NCI-H146 (cell line): Measurements from ENCODE around the gene DLG5.
A peak's percentile ranks its signal among the peaks of the same experiment; 100 is the strongest.

Source experiments
- DNase-seq: peaks from one replicate; lab custom pipeline; 2025; lab: John Stamatoyannopoulos, UW

Gene DLG5

DNA sequence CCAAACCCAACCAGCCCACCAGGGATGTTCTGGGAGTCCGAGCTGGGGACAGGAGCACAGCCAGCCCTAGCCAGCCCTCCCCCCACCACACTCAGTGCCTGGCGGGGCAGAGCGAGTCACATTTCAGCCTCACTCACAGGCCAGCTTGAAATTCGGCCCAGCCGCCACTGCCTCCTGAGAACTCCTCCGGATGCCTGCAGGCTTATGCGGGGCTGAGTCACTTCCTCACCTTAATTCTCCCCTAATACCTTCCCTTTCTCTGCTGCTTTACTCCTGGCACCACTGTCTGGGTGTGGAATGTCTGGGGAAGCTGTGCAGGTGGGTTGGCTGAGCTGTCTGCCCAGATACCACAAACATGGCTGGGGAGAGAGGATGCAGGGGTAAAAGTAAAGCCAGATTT, 22.6 kb upstream of the DLG5 start:
- DNase-seq, result no peak

DNA sequence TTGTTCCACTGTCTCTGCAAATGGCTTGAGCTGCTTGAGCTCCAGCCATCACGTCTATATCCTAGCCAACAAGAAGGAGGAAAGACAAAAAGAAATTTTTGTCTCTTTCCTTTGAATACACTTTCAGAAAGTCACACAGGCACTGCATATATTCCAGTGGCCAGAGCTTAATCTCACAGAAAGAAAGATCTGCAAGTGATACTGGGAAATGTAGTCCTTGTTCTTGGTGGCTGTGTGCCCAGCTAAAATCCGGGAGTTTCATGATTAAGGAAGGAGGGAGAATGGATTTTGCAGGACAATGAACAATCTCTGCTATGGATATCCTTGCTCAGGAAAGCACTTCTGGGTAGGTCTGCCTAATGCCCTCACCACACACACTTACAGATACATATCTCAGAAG, 19.5 kb upstream of the DLG5 start:
- DNase-seq, result no peak

DNA sequence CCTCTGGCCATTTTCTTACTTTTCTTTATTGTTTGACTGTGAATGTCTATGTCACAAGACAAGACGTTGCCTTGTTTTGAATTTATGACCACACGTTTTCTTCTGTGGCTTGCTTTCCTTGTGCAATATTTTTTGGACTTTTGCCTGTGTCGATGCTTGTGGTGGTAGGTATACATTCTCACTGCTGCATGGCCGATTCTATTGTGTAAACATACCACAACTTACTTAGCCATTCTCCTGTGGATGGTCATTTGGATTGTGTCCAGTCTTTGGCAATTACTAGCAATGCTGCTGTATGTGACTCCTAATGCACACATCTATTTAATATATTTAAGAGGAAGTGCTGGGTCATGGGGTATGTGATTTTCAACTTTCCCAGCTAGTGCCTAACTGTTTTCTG, 18.0 kb upstream of the DLG5 start:
- no peak for DNase-seq

DNA sequence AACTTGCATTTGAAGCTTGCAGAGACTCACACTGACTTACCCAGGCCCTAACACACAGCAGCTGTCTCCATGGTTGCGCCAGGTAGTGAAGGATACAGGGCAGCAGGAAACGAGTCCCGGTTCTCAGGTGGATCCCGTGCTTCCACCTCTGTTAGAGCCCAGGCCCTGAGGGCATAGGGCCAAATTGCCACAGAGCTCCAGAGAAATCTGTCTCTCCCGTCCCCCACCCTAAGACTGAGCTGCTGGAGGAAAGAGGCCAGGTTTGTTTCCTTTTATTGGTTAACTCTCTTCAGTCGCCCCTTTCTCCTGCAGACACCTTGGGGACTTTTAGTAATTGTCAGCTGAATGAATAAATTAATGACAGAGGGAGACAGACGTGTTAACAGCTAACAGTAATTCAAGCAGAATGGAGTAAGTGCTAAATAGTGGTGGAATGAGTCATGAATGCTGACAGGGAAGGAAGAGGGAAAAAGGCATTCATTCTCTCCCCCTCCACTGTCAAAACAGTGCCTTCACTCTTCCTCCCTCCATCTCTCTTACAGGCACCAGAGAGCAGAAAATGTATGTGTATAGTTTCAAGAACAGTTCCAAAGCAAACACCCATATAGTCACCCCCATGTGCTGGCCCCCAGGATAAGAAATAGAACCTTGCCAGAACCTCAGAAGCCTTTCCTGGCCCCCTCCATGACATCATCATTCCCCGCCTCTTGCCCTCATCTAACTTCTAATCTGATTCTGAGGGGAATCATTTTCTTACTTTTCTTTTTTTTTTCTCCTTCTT, 16.8 kb upstream of the DLG5 start:
- DNase-seq, result peak; percentile 71

DNA sequence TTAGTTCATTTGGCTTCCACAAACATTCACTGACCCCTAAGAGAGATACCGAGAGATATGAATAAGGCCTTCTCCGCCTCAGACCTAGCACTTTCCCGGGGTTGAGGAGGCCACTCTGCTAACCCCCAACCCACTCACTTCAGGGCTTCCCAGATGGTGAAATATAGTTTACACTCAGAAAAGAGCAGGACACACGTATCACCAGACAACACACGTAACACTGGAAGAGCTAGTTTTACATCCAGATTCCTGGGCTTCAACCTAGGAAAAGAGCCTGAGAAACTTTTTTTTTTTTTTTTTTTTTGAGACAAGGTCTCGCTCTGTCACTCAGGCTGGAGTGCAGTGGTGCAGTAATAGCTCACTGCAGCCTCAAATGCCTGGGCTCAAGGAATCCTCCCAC, 15.2 kb upstream of the DLG5 start:
- no peak for DNase-seq

DNA sequence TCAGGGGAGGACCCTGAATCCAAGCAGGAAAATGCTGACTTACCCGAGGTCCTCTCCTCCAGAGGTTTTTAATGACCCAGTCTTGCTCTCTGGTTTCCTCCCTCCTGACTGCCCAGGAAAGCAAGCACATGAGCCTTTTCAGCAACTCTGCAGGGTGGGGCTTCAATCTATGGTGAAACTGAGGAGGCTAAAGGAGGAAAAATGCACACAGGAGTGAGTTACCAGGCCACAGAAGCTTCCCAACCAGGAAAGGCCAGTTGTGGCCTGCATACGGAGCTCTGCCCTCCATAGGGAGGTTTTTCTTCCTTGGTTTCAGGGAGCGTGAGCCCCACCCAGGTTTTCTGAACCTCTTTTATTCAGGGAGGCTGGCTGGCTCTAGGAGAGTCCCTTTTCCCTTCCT, 14.1 kb upstream of the DLG5 start:
- DNase-seq, result no peak

DNA sequence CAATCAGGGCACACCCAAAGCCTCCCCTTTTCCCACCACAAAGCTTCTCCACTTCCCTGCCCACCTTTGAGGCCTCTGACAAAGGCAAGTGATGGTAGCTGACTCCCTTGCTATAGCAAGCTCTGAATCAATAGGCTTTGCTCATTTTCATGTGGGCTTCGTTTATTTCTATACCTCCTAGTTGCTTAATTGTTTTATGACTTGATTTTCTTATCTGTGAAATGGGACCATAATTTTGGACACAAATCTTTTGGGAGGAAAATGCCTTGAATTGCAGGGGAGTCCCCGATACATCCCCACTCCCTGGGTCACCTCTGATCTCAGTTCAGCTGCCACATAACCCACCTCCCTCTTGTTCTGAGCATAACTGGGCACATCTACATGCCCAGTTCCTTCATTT, 13.7 kb upstream of the DLG5 start:
- no peak for DNase-seq

DNA sequence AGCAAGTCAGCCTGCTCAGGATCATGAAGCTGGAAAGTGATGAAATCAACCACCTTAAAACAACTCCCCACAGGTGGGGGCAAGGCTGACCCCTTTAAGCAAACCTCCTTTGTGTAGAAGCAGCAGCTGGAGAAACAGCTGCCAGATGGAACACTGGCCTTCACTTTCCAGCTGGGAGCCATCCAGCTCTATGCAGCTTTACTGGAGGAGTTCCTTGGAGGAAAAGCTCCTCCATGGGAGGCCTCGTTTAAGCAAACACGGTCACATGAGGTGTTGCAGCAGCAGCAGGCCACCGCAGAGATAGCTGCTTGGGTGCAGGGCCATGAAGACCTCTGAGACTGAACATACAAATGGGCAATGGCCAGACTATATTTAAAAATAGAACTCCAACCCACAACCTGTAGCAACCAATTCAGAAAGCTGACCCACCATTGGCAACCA, 13.0 kb upstream of the DLG5 start:
- peak; percentile 79 for DNase-seq

DNA sequence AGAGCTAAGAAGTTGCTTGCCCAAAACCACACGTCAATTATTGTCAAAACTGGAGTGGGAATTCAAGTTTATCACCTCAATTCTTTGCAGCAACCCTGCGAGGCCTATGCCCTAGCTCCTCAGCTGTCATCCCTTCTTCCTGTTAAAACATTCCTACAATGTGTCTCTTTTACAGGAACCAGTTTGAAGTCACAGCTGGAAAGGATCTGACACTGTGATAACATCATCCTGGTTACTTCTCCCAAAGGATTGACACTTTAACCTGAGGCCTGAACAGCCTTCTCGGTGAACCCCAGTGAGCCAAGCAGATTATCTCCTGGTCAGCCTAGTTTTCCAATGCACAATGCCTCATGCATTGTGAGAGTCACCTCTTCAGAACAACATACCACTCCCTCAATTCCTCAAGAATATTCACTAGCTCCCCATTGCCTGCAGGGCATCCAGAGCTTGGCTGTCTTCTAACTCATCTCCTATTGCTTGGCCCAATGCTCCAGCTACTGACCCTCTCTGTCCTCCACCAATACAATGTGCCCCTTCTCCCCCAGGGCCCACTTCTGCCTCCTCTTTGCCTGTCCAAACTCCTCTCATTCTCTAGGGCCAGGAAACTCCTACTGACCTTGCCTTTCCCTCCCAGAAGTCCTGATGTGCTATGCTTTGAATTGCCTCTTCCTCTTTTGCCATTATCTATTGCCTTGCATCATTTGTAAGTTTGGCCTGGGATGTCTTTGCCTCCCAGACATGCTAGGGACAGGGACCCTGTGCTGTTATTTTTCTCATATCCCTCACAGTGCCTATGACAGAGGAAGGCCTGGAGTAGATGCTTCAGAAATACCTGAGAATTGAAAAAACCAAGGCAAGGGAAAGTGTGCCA, 10.4 kb upstream of the DLG5 start:
- no peak for DNase-seq

DNA sequence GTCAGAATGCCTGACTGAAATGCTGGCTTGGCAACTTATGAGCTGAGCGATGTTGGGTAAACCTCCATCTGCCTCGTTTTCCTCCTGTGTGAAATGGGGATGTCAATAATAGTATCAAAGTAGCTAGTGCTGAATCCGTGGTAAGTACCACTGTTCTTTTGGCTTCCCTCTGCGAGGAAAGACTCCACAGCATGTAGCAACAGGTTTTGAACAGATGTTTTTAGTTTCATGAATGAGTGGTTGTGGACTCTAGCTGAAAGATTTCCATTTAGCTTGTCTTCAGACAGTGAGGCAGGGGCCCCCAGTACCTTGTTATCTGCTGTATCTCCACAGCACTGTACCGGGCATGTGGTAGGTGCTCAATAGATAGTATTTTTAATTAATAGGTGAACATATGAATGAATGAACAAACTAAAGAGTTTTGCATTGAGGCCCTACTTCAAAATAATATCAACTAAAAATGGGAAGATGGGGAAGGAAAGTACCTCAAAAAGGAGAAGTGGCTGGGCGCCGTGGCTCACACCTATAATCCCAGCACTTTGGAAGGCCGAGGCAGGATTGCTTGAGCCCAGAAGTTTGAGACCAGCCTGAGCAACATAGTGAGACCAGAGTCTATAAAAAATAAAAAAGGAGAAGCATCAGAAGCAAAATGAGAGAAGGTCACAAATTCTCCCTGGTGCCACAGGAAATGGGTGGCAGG, 5.6 kb upstream of the DLG5 start:
- DNase-seq, result no peak

DNA sequence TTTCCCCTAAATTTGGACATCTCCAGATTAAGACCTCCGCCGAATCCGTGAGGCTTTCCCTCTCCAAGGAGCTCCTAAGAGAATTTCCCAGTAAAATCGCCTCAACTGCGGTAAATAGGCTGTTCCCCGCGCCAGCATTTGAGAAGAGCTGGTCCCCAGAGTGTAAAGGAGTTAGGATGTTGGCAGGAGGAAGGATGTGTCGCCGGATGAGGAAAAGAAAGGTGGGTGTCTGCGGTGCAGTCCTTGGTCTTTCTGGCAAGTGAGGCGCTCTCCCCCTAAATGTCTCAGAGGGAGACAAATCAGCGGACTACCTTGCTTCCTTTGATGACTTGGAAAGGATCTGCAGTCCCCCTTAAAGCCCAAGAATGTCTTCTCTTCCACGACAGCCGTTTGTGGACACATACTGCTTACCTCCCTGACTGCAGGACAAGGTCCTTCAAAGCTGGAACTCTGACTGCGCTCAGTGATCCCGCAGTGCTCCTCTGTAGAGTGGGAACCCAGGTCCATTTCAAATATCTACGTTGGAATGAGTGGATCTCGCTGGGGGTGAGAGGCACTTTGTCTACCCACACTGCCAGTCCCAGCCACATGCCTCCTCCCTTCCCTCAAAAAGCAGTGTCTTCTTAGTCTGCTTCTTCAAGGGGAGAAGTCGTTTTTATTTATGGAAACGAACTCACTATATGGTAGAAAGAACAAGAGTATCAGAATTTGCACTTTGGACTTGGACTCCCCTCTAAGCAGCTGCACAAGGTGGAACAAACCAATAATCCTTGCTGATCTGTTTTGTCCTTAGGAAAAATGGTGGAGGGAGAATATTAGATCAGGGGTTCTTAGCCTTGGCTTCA, 1.1 kb upstream of the DLG5 start:
- DNase-seq, result peak; percentile 27

DNA sequence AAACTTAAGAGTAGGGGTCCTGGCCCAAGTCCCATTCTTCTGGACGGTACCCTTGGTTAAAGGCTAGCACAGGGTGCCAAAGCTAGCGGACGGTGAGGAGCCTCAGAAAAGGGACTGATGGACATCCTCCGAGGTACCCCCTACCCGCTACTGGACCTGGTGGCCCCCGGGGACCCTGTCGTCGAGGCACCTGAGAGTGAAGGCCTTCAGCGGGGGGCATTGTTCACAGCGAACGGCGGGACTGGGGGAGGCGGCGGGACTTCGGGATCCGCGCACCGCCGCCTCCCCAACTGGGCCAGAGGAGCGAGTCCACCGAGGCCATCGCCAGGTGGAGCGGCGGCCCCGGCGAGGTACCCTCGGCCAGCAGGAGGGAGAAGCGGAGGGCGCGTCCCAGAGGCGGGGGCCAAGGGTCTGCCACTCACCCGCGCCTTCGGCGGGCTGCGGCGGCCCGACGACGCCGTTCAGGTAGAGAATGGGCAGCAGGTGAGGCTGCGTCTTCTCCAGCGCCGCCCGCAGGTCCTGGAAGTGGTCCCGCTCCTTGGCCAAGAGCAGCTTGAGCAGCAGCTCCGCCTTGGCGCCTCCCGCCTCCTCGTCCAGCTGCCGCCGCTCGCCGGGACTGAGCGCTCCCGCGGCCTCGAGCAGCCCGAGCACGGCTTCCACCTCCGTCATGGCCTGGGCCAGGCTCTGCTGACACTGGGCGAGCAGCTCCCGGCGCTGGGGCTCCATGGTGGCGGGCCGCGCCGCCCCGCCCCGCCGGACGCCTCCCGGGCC, 575 bp downstream of the DLG5 start:
- DNase-seq, result peak; percentile 61

DNA sequence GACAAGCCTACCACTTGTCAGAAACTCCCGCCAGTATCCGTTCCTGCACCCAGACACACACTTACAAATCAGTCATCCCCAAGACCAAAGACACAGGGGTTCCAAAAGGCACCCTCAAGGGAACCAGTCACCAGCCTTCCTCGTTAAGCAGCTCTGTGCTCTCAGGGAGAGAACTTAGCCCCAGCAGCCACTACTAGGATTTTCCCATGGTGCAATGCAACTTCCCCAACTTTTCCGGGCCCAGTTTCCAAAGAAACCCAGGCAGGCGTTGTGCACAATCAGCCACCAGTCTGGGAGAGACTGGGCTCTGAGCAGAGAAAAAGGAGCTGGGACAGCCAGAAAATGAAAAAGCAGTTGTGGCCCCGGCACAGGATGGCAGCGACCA, 1.2 kb downstream of the DLG5 start:
- DNase-seq, result peak; percentile 16

DNA sequence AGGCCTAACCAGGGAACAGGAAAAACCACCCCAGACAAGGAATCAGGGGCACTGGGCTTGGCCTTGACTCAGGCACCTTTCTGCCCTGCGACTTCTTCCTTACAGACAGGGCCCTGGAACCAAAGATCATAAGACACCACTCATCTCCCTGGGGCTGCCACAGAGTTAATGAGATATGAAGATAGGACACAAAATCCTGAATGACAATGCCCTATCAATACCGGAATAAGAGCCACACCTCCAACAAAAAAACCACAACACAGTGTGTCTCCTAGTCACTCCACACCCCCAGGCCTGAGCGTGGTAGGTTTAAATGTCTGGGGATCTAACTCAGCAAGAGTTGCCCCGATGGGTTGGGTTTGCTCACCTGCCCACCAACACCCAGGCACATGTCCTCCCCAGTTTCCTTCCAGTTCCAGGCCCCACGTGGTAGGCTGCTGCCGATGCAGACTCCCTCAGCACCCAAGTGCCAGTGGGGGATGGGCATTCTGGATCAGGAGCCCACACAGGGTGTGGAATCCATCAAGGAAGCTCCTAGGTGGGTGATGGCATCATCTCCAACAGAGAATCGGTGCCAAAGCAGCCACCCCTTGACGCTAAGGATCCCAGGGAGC, 3.9 kb downstream of the DLG5 start:
- DNase-seq, result no peak

DNA sequence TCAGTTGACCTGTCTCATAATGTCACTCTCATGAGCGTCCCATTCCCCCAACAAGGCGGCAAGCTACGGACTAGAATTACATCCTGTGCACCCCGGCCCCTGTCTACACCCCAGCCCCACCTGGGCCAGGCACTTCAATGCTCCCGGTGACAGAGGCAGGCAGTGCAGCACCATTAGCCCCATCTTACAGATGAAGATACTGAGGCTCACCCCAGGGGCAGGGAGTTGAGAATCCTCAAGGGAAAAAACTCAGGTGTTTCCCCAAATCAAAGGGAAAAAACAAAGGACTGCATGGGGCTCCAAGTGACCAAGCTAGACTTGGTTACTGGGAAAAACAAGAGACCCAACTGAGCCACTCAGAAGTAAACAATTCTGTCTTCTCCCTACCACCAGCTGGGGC, 4.5 kb downstream of the DLG5 start:
- DNase-seq, result no peak

DNA sequence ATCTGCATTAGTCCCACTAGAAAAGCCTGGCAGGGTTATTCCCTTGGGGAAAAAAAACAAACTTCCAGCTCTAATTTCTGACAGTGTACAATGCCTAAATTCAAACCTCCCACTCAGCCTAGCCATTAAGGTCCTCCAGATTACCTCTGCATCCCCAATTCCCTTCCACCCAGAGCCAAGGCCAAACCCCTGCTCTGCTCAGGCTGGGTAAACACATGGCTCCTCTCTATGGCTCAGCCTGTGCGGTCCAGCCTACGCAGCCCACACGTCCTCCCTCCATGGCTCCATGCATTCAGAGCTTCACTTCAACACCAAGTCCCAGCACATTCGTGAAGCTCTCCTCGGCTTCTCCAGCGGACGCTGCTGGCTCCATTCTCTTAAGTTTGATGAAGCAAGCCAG, 5.2 kb downstream of the DLG5 start:
- DNase-seq, result no peak

DNA sequence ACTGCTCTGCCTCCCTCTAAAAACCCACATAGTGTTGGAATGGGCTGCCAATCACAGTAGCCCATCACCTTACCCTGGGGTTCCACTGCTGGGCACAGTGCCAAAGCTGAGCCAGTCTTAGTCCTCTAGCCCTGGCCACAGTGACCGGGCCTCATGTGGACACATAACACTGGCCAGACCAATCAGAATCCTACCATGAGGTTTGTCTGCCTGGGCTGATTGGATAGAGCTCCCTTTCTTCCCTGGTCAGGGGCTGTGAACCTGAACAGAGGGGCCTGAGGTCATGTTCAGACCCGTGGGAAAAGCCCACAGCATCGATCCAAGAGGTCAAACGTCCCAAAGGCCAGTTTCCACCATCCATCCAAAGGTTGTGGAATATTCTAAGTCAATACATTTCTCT, 6.1 kb downstream of the DLG5 start:
- DNase-seq, result no peak

DNA sequence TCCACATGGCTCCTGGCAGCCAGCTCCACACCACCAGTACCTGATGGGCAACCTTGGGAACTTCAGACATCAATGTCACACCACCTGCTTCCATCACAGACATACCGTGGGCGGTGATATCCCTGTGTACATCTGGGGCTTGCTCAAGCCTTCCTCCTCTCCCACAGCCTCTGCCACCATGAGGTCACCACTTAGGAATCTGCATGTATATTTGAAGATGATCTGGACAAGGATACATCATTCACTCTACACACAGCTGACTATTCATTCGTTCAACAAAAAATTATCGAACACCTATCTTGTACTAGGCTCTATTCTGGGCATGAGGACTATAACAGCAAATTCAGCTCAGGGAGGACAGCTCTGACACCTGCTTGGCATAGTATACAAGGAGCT, 6.8 kb downstream of the DLG5 start:
- DNase-seq, result no peak

DNA sequence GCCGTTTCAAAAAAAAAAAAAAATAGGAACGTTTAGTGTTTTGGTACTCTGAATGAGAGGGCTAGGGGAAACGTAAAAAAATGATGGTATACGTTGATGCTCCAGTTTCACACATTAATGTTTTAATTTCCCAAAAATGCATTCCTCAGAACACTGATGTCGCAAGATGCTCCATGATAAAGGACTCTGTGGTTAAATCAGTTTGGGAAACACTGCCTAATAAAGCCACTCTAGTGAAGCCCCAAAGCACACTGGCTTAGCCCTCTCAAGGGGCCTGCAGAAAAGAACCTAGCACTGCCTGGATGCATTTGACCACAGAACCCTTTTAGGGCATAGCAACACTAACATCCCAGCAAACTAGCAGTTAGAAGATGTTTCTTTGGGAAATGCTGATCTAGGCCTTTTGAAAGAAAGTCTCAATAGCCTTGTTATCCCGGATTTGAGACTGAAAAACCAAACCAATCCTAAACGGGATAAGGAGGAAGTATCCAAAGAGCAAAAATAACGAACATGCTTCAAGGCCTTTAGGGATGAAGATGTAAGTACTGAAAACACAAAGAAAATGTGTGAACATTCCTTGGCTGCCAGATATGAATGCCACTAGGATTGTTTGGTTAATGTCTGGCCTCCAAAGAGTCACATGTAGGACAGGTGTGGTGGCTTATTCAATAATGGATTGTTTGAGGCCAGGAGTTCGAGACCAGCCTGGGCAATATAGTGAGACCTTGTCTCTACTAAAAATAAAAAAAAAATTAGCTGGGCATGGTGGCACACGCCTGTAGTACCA, 11.0 kb downstream of the DLG5 start:
- DNase-seq, result no peak

DNA sequence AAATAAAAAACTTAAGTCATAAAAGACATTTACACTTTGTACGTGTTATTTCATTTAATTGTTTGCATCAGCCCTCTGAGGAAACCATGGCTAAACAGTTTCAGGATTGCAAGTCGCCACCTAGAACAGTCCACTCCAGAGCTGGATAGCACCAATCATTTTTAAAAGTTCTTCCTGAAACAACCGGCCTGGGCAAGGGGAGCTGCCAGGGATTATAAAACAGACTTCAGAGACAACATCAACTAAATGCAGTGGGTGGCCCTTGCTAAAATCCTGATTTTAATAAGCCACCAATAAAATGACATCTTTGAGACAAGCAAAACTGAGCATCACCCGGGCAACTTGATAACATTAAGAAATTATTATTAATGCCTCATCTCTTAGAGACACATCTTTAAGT, 13.5 kb downstream of the DLG5 start:
- no peak for DNase-seq
